WERI-Rb-1 (cell line): Measurements from ENCODE around the gene MRPS17.
A peak's percentile ranks its signal among the peaks of the same experiment; 100 is the strongest.

ENCODE experiments used
- DNase-seq: peaks from one replicate; pipeline ENCODE4 v3.0.0-alpha.2; 2020
- H3K27ac ChIP-seq: fragments of 250-450 bp; sonication (Bioruptor Pico); 2 replicates; pipeline ENCODE4 v1.5.1; 2020; ENCODE audit warnings: mild to moderate bottlenecking, moderate library complexity
- H3K27me3 ChIP-seq: fragments of 250-450 bp; sonication (Bioruptor Pico); 2 replicates; pipeline ENCODE4 v1.5.1; 2021; ENCODE audit warnings: mild to moderate bottlenecking, low read depth, moderate library complexity; ENCODE audit not compliant: insufficient read depth, severe bottlenecking
- H3K36me3 ChIP-seq: fragments of 250-450 bp; sonication (Bioruptor Pico); 2 replicates; pipeline ENCODE4 v1.5.1; 2020; ENCODE audit warnings: mild to moderate bottlenecking, moderate library complexity
- H3K4me3 ChIP-seq: 2 replicates; pipeline ENCODE4 v1.5.1; 2011; ENCODE audit warnings: low read depth, mild to moderate bottlenecking, control low read depth, low read length
- H3K9me3 ChIP-seq: fragments of 250-450 bp; sonication (Bioruptor Pico); 2 replicates; pipeline ENCODE4 v1.5.1; 2021; ENCODE audit warnings: mild to moderate bottlenecking, moderate library complexity; ENCODE audit not compliant: severe bottlenecking
- TF ChIP-seq, protein P1 (sequence below): IDR thresholded peaks from 2 replicates; pipeline ENCODE4 v1.5.1; 2011; ENCODE audit warnings: low read depth, mild to moderate bottlenecking, control low read depth, inconsistent platforms, low read length

Gene MRPS17

DNA sequence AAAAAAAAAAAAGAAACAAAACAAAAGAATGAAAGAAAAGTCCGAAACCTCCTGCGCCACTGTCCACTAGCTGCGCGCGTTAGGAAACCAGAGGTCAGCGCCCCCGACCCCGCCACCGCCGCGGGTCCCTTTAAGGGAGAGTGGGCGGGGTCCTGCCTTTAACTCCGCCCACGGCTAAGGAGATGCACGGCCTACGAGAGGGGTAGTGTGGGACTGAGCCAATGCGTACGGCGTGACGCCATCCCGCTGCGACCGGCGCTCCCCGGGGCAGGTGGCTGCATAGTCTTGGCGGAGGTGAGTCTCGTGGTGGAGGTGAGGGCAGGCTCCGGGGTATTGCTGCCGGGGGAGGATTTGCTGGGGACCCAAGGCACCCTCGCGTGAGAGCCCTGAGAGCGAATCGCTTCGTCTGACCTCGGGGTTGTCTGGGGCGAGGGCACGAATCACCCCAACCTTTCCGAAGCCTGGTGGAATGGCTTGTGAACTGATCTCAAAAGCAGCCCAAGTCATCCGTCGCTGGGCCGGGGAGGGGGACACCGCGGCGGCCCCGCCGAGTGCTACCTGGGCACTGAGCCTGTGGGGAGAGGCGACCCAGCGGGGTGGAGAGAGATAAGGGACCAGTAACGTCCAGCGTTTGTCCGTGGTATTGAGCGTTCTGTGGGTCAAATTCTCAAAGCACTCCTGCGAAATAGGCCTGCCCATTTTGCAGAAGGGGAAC, at the start of gene MRPS17:
Gene MRPS17 (plus strand): TSS at position 241 of the 715 bp plus-strand sequence. CDS start 1,319 bp downstream, outside the sequence.
- H3K4me3 ChIP-seq, result peak within 1 kb of the TSS; percentile 97
- no peaks in the 10 kb centered on the region for H3K27me3 ChIP-seq
- TF ChIP-seq, protein P1, sequence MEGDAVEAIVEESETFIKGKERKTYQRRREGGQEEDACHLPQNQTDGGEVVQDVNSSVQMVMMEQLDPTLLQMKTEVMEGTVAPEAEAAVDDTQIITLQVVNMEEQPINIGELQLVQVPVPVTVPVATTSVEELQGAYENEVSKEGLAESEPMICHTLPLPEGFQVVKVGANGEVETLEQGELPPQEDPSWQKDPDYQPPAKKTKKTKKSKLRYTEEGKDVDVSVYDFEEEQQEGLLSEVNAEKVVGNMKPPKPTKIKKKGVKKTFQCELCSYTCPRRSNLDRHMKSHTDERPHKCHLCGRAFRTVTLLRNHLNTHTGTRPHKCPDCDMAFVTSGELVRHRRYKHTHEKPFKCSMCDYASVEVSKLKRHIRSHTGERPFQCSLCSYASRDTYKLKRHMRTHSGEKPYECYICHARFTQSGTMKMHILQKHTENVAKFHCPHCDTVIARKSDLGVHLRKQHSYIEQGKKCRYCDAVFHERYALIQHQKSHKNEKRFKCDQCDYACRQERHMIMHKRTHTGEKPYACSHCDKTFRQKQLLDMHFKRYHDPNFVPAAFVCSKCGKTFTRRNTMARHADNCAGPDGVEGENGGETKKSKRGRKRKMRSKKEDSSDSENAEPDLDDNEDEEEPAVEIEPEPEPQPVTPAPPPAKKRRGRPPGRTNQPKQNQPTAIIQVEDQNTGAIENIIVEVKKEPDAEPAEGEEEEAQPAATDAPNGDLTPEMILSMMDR, result no peak
- H3K27ac ChIP-seq, result peak within 1 kb of the TSS; percentile 66
- no peaks in the 10 kb centered on the region for H3K9me3 ChIP-seq
- H3K36me3 ChIP-seq, result peaks cover 24% of the 10 kb centered on the region
- peak; percentile 91 for DNase-seq

DNA sequence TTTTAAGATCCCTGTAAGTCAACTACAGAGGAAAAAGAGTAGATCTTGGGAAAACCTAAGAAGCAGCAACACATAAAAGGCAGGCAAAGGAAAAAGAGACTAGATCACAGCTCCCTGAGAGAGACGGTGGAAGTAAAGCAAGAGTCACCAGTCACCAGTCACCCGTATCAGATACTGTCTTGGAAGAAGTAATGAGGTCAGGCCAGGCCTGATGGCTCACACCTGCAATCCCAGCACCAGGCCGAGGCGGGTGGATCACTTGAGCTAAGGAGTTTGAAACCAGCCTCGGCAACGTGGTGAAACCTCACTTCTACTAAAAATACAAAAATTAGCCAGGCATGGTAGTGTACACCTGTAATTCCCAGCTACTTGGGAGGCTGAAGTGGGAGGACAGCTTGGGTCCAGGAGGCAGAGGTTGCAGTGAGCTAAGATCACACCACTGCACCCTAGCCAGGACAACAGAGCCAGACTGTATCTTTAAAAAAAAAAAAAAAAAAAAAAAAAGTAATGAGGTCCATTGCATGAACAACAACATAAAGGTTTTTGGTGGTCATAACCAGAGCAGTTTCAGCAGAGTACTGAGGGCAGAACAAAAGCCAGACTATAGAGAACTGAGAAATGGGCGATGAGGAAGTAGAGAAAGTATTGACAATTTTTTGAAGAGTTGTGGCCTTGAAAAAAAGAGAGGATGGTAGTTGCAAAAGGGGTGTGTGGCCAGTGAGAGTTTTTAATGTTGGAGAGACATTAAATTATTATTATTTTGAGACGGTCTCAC, 47.5 kb upstream of the MRPS17 start:
- TF ChIP-seq, protein P1, result no peak
- H3K27ac ChIP-seq, result no peak overlapping the region
- H3K27me3 ChIP-seq, result no peaks in the 10 kb centered on the region
- DNase-seq, result no peak
- peaks cover 15% of the 10 kb centered on the region for H3K36me3 ChIP-seq
- H3K4me3 ChIP-seq, result no peak overlapping the region
- H3K9me3 ChIP-seq, result no peaks in the 10 kb centered on the region

DNA sequence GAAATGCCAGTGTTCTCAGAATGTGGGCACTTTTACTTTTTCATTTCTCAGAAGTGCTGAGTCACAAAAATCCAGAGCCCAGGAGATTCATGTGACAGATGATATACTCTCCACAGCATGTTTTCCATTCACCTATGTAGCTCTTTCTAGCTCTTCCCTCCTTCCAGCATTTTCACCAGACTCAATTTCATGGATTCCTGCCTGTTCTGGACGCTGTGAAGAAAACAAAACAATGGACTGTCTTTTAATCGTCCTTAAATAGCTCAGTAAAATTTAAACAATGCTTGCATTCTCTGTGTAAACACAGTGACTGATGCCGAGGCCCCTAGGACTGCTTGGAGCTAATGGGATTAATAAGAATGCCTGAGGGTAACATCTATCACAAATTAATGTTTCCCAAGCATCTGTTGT, 38.9 kb upstream of the MRPS17 start:
- Histone ChIP-seq H3K36me3 (peaks cover 16% of the 10 kb centered on the region), H3K4me3 (no peak overlapping the region), H3K9me3 (no peaks in the 10 kb centered on the region), H3K27ac (no peak overlapping the region), H3K27me3 (no peaks in the 10 kb centered on the region)
- no peak for DNase-seq
- TF ChIP-seq, protein P1, result no peak

DNA sequence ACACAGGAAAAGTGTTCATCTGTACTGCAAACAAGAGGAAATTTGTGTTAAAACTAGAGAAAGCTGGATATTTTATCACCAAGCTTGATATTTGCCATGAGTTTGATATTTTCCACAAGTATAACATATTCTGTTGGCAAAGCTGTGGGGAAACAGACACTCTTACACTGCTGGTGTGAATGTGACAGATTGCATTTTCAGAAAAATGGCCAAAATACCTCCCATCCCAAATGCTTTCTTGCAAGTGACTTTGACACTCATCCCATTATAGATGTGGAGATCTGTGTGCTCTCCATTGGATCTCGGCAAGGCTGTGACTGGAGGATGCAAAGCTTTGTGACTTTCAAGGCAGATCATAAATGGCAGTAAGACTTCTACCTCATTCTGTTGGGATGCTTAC, 33.9 kb upstream of the MRPS17 start:
- DNase-seq, result no peak
- peaks cover 10% of the 10 kb centered on the region for H3K36me3 ChIP-seq
- no peak overlapping the region for H3K27ac ChIP-seq
- TF ChIP-seq, protein P1, result no peak
- no peaks in the 10 kb centered on the region for H3K9me3 ChIP-seq
- no peak overlapping the region for H3K4me3 ChIP-seq
- H3K27me3 ChIP-seq, result no peaks in the 10 kb centered on the region

DNA sequence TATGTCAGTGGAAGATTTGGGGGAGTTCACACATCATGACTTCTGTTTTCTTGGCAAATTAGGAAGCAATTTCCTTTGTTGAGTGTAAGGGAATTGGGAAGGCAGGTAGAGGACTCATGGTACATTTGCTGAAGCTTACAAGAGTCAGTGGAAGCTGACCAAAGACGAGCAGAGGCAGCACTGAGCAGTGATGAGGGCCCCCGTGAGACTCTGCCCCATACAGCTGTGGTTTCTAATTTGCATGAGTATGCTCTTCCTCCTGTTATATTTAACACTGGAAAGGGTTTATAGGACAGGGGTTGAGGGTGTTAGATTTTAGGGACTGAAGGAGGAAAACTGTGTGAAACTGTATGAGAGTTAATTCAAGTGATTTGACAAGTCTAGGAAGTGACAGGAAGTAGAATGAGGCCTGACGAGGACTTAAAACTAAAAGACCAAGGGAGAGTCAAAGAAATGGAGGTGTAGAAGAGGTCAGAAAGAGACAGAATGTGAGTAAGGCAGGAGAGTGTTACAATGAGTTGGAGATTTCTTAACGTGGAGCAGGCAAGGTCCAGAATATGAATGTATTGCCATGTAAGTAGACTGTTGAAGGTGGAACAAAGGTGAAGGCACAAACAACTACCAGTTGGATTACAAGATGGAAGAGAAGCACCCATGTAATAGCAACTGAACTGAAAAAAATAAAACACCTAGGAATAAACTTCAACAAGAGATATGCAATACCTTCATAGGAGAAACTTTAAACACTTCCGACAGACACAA, 23.5 kb upstream of the MRPS17 start:
- DNase-seq, result no peak
- Histone ChIP-seq H3K27me3 (no peaks in the 10 kb centered on the region), H3K36me3 (peaks cover 8% of the 10 kb centered on the region), H3K4me3 (no peak overlapping the region), H3K9me3 (no peaks in the 10 kb centered on the region), H3K27ac (no peak overlapping the region)
- TF ChIP-seq, protein P1, result no peak
